Islet of Langerhans (tissue), 1 donor: ENCODE results near the gene TTBK1.
"Not testable (repeated sequence)": the region's sequence is repeated elsewhere in the genome, so short reads cannot be mapped to it uniquely, and the experiment has no call there.

Source experiments
- FAIRE-seq: peaks from one replicate; lab custom pipeline; 2011; peaks lifted over from hg19 to GRCh38; lab: Jason Lieb, UNC

TTBK1 gene

GRCh38 chr6:43287717-43288679 is 44.7 kb downstream of the TTBK1 start:
- FAIRE-seq = no peak

- FAIRE-seq = no peak
Measured at GRCh38 chr6:43290339-43290904, 47.1 kb downstream of the TTBK1 start.

- FAIRE-seq = no peak
Measured at GRCh38 chr6:43290905-43291355, 47.6 kb downstream of the TTBK1 start.

- FAIRE-seq = no peak
Measured at GRCh38 chr6:43291708-43292107, 48.4 kb downstream of the TTBK1 start.

GRCh38 chr6:43292341-43292740 is 49.1 kb downstream of the TTBK1 start:
- no peak for FAIRE-seq

- FAIRE-seq = no peak
Measured at GRCh38 chr6:43292763-43293318, 49.6 kb downstream of the TTBK1 start.

- FAIRE-seq = no peak
Measured at GRCh38 chr6:43293698-43294097, 50.4 kb downstream of the TTBK1 start.

- no peak for FAIRE-seq
Measured at GRCh38 chr6:43294536-43294935, 51.3 kb downstream of the TTBK1 start.

- no peak for FAIRE-seq
Measured at GRCh38 chr6:43295456-43295855, 52.2 kb downstream of the TTBK1 start.

- FAIRE-seq = no peak
Measured at GRCh38 chr6:43296780-43297497, 53.7 kb downstream of the TTBK1 start.

GRCh38 chr6:43297644-43298564 is 54.6 kb downstream of the TTBK1 start, which contains the start of gene SLC22A7:
SLC22A7 (plus strand) TSS chr6:43298260; CDS start chr6:43298359, 99 bp downstream.
- FAIRE-seq = no peak

GRCh38 chr6:43298565-43299337 is 55.5 kb downstream of the TTBK1 start:
- FAIRE-seq = no peak

GRCh38 chr6:43299338-43300293 is 56.3 kb downstream of the TTBK1 start:
- FAIRE-seq = no peak

- FAIRE-seq = no peak
Measured at GRCh38 chr6:43301081-43301870, 58.0 kb downstream of the TTBK1 start.

- no peak for FAIRE-seq
Measured at GRCh38 chr6:43302126-43302525, 58.8 kb downstream of the TTBK1 start.

GRCh38 chr6:43303006-43303405 is 59.7 kb downstream of the TTBK1 start:
- not testable (repeated sequence) for FAIRE-seq

- FAIRE-seq = no peak
Measured at GRCh38 chr6:43303751-43304331, 60.6 kb downstream of the TTBK1 start.

GRCh38 chr6:43304361-43304760 is 61.1 kb downstream of the TTBK1 start:
- no peak for FAIRE-seq
